IPS-15b (cell line): ENCODE measurements around the gene ZNF841.
"Not testable (repeated sequence)": the region's sequence is repeated elsewhere in the genome, so short reads cannot be mapped to it uniquely, and the experiment has no call there.

Experiments
- H3K27me3 ChIP-seq: one replicate; pipeline ENCODE4 v1.6.1; 2013; ENCODE audit warnings: low read length; ENCODE audit not compliant: control insufficient read depth, insufficient read depth
- H3K36me3 ChIP-seq: one replicate; pipeline ENCODE4 v1.6.1; 2013; ENCODE audit warnings: low read length; ENCODE audit not compliant: control insufficient read depth, insufficient read depth
- H3K4me1 ChIP-seq: one replicate; pipeline ENCODE4 v1.6.1; 2013; ENCODE audit warnings: mild to moderate bottlenecking, low read length; ENCODE audit not compliant: control insufficient read depth, insufficient read depth
- H3K4me3 ChIP-seq: one replicate; pipeline ENCODE4 v1.5.1; 2013; ENCODE audit warnings: low read depth, low read length
- H3K9ac ChIP-seq: one replicate; pipeline ENCODE4 v1.6.1; 2013; ENCODE audit warnings: low read depth, mild to moderate bottlenecking, low read length
- H3K9me3 ChIP-seq: one replicate; pipeline ENCODE4 v1.6.1; 2013; ENCODE audit warnings: mild to moderate bottlenecking, low read length; ENCODE audit not compliant: control insufficient read depth, insufficient read depth

ZNF841 gene

DNA sequence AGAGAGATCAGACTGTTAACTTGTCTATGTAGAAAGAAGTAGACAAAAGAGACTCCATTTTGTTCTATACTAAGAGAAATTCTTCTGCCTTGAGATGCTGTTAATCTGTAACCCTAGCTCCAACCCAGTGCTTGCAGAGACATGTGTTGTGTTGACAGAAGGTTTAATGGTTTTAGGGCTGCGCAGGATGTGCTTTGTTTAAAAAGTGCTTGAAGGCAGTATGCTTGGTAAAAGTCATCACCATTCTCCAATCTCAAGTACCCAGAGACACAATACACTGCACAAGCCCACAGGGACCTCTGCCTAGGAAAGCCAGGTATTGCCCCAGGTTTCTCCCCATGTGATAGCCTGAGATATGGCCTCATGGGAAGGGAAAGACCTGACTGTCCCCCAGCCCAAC, 43.8 kb downstream of the ZNF841 start:
- not testable (repeated sequence) for H3K4me3 ChIP-seq, H3K36me3 ChIP-seq, H3K9me3 ChIP-seq, H3K9ac ChIP-seq, H3K27me3 ChIP-seq, H3K4me1 ChIP-seq

DNA sequence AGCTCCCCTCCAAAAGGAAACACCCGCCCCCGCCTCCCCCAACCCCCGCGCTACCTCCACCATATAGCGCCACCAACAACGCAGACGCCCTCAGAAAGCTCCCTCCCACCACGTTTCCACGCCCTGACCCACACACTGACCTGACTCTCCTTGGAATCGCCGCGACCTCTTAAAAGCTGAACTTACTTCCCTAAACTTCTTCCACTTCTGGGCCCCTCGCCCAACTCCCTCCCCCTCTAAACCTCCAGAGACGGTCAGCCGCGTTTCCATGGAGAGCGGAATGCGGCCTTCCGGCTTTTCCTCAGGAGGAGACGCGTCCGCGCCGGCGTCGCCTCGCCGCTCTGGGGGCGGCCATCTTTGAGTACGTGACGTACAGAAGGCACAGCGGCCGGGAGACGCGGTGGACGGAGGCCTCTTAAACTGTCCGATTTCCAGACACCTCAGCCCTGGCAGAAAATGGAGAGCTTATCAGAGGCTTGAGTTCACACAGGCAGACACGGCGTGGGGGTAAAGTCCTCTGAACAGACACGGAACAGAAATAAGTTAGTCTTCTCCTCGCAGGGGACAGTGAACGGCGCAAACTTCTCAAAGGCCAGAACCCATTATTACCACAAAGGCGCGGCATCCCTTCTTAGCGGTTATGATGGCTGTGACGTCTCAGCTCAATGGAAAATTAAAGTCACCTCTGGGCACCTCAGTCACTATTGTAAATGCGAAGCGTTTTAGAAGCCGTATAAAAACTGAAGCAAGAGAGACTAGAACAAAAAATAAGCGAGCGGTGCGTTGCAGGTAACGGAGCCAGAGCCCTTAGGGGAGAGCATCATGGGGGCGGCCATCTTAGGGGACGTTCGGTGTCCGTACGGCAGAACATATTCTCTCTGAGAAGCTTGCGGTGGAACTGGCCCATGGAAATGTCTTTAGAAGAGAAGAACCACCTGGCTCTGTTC, 46.7 kb downstream of the ZNF841 start, which contains the start of gene ZNF432:
ZNF432 (minus strand) TSS at position 284 of the 947 bp plus-strand sequence. CDS start 1,970 bp downstream, outside the sequence.
- no peaks in the 10 kb centered on the region for H3K27me3 ChIP-seq
- no peaks in the 10 kb centered on the region for H3K36me3 ChIP-seq
- peaks cover 6% of the 10 kb centered on the region for H3K4me1 ChIP-seq
- no peaks in the 10 kb centered on the region for H3K9me3 ChIP-seq
- peak within 1 kb of the TSS; percentile 70 for H3K9ac ChIP-seq
- peak within 1 kb of the TSS; percentile 84 for H3K4me3 ChIP-seq

DNA sequence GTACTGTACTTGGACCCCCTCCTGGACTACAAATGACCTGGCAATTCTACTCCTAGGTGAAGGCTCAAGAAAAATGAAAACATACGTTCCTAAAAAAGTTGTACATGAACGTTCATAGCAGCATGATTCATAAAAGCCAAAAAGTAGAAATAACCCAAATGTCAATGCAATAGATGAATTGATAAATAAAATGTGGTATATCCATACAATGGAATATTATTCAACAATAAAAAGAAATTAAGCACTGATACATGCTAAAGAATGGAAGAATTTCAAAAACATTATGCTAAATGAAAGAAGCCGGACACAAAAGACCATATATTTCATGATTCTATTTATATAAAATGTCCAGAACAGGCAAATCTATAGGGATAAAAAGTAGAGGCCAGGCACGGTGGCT, 56.4 kb downstream of the ZNF841 start:
- H3K27me3 ChIP-seq: no peaks in the 10 kb centered on the region
- no peak overlapping the region for H3K4me3 ChIP-seq
- H3K9ac ChIP-seq: no peak overlapping the region
- peaks cover 17% of the 10 kb centered on the region for H3K9me3 ChIP-seq
- H3K4me1 ChIP-seq: no peaks in the 10 kb centered on the region
- H3K36me3 ChIP-seq: peaks cover 37% of the 10 kb centered on the region

DNA sequence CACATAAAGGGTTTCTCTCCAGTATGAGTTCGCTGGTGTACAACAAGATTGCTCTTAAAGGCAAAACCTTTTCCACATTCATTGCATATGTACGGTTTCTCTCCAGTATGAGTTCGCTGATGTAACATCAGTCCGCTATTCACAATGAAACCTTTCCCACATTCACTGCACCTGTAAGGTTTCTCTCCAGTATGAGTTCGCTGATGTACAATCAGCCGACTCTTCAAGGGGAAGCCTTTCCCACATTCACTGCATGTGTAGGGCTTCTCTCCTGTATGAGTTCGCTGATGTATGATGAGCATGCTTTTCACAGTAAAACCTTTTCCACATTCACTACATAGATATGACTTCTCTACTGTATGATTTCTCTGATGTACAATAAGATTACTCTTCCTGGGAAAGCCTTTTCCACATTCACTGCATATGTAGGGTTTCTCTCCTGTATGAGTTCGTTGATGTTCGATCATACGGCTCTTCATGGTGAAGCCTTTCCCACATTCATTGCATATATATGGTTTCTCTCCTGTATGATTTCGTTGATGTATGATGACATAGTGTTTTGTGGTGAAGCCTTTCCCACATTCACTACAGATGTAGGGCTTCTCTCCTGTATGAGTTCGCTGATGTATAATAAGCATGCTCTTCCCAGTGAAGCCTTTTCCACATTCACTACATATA, 61.4 kb downstream of the ZNF841 start:
- no peaks in the 10 kb centered on the region for H3K27me3 ChIP-seq
- H3K9ac ChIP-seq: no peak overlapping the region
- peaks cover 24% of the 10 kb centered on the region for H3K9me3 ChIP-seq
- H3K36me3 ChIP-seq: peaks cover 27% of the 10 kb centered on the region
- no peaks in the 10 kb centered on the region for H3K4me1 ChIP-seq
- no peak overlapping the region for H3K4me3 ChIP-seq

DNA sequence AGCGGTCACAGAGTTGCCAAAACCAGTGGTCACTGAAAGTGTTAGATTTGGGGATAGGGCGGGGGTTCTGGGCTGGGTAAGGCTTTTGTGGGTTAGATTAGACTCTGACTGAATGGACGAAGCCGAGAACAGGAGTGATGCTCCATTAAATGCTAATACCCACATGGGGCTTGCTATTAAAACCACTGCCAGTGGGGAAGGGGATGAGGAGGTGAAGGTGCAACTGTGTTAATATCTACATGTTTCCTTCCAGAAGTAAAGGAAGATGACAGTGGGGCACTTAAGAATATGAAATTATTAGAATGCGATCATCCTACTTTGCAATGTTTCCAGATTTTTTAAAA, 66.8 kb downstream of the ZNF841 start:
- H3K27me3 ChIP-seq: no peaks in the 10 kb centered on the region
- peak overlapping the region; percentile 100 for H3K4me3 ChIP-seq
- no peaks in the 10 kb centered on the region for H3K4me1 ChIP-seq
- peak overlapping the region; percentile 99 for H3K9ac ChIP-seq
- H3K36me3 ChIP-seq: peaks cover 16% of the 10 kb centered on the region
- H3K9me3 ChIP-seq: peaks cover 3% of the 10 kb centered on the region

DNA sequence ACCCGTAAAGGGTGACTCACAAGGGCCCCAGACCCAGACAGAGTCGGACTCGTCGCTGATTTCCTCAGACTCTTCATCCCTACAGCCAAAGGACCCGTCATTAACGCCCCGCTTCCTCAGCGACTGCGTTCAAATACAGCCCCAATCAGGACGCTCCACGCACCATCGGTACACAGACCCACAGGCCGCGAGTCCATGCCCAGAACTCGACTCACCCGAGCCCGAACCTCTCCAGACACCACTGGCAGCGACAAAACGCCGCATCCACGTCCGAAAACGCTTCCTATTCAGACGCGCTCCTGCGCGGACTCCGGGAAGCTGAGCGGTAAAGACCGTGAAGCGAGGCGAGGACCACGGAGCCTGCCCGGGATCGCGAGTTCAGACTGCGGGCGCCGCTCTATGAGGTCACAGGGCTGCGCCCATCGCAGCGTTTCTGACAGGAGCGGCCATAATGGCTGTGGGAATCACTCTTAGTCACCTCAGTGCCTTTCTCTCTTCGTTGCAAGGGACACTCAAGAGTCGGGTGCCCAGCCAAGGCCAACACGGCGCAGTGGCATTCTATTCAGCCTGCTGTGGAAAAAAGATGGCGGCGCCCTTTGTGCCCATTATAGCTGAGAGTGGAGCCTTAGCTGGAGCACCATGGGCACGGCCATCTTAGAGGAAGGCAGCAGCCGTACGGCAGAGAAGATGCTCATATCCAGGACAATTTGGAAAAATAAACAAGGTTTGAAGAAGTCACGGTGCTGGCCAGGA, 67.4 kb downstream of the ZNF841 start, which contains the start of gene ZNF614:
ZNF614 (minus strand) TSS at position 353 of the 753 bp plus-strand sequence. CDS start 2,634 bp downstream, outside the sequence.
- Histone ChIP-seq H3K9ac (peak within 1 kb of the TSS; percentile 99), H3K36me3 (peaks cover 18% of the 10 kb centered on the region), H3K9me3 (no peaks in the 10 kb centered on the region), H3K27me3 (no peaks in the 10 kb centered on the region), H3K4me1 (no peaks in the 10 kb centered on the region), H3K4me3 (peak within 1 kb of the TSS; percentile 100)

DNA sequence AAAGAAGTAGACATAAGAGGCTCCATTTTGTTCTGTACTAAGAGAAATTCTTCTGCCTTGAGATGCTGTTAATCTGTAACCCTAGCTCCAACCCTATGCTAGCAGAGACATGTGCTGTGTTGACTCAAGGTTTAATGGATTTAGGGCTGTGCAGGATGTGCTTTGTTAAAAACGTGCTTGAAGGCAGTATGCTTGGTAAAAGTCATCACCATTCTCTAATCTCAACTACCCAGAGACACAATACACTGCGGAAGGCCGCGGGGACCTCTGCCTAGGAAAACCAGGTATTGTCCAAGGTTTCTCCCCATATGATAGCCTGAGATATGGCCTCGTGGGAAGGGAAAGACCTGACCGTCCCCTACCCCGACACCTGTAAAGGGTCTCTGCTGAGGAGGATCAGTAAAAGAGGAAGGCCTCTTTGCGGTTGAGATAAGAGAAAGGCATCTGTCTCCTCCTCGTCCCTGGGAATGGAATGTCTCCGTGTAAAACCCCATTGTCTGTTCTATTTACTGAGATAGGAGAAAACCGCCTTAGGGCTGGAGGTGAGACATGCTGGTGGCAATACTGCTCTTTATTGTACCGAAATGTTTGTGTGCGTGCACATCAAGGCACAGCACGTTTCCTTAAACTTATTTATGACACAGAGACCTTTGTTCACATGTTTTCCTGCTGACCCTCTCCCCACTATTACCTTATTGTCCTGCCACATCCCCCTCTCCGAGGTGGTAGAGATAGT, 69.1 kb downstream of the ZNF841 start:
- H3K9ac ChIP-seq: not testable (repeated sequence)

DNA sequence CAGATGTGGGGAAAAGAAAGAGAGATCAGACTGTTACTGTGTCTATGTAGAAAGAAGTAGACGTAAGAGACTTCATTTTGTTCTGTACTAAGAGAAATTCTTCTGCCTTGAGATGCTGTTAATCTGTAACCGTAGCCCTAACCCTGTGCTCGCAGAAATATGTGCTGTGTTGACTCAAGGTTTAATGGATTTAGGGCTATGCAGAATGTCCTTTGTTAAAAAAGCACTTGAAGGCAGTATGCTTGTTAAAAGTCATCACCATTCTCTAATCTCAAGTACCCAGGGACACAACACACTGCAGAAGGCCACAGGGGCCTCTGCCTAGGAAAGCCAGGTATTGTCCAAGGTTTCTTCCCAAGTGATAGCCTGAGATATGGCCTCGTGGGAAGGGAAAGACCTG, 71.1 kb downstream of the ZNF841 start:
- H3K27me3 ChIP-seq, H3K9ac ChIP-seq, H3K4me3 ChIP-seq, H3K9me3 ChIP-seq, H3K4me1 ChIP-seq: not testable (repeated sequence)
- H3K36me3 ChIP-seq: peaks cover 32% of the 10 kb centered on the region

More for the DNA sequence above, 69.1 kb downstream of the ZNF841 start:
- H3K36me3 ChIP-seq: peaks cover 20% of the 10 kb centered on the region
- H3K9me3 ChIP-seq, H3K4me1 ChIP-seq, H3K4me3 ChIP-seq, H3K27me3 ChIP-seq: not testable (repeated sequence)

DNA sequence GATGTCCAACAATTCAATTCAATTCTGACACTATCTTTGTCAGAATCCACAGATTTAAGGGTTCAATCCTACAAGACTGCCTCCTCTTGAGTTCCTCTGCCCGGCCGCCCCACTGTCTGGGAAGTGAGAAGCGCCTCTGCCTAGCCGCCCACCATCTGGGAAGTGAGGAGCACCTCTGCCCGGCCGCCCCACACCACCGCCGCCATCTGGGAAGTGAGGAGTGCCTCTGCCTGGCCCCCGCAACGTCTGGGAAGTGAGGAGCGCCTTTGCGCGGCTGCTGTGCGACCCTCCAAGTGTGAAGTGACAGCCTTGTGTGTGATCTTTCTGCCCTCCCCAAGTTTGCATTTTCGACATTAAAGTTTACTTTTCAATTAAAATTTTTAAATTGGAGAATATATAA, 73.4 kb downstream of the ZNF841 start:
- H3K27me3 ChIP-seq: no peaks in the 10 kb centered on the region
- peaks cover 32% of the 10 kb centered on the region for H3K36me3 ChIP-seq
- no peaks in the 10 kb centered on the region for H3K9me3 ChIP-seq
- H3K9ac ChIP-seq: no peak overlapping the region
- no peak overlapping the region for H3K4me3 ChIP-seq
- H3K4me1 ChIP-seq: no peaks in the 10 kb centered on the region

DNA sequence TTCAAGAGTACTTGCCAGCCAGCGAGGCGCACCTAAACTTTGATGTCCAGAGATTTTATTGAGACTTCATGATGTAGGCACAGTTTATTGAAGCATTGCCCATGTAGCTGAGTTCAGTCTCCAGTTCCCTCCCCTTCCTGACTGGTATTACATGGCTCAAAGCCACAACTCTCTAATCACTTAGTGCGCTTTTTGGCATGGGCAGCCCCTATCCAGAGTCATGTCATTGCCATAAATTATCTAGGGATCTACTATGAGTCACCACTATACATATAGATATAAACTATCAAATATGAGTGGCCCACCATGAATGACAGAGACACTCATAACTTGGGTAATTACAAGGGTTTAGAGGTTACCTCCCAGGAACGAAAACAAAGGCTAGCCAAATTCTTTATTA, 75.1 kb downstream of the ZNF841 start:
- Histone ChIP-seq H3K9me3 (no peaks in the 10 kb centered on the region), H3K36me3 (peaks cover 41% of the 10 kb centered on the region)

More for the DNA sequence above, 75.1 kb downstream of the ZNF841 start:
- no peak overlapping the region for H3K4me3 ChIP-seq
- no peaks in the 10 kb centered on the region for H3K27me3 ChIP-seq
- H3K9ac ChIP-seq: no peak overlapping the region
- H3K4me1 ChIP-seq: no peaks in the 10 kb centered on the region
